GM21447 (cell line): ENCODE data around the gene APOD.

Experiments used
- ATAC-seq: cut with Tn5 transposase; IDR thresholded peaks from one replicate; pipeline ENCODE4 v1.9.1; 2021; ENCODE audit not compliant: unreplicated experiment

APOD gene

GRCh38 chr3:195531683-195532082, 52.1 kb downstream of the APOD start:
- ATAC-seq = no peak

GRCh38 chr3:195526492-195526891, 57.2 kb downstream of the APOD start:
- no peak for ATAC-seq

GRCh38 chr3:195524171-195524896, 59.4 kb downstream of the APOD start:
- no peak for ATAC-seq

GRCh38 chr3:195522254-195523023, 61.3 kb downstream of the APOD start:
- ATAC-seq = no peak
